ENCODE measurements around the gene NCF4. TPM values are rescaled to one million over a fixed set of nuclear protein-coding genes. Genes with fewer than 3 reads are reported as not detected.

The NCF4 gene
- total RNA-seq, 2 donors from 2014 or later, result not detected

DNA sequence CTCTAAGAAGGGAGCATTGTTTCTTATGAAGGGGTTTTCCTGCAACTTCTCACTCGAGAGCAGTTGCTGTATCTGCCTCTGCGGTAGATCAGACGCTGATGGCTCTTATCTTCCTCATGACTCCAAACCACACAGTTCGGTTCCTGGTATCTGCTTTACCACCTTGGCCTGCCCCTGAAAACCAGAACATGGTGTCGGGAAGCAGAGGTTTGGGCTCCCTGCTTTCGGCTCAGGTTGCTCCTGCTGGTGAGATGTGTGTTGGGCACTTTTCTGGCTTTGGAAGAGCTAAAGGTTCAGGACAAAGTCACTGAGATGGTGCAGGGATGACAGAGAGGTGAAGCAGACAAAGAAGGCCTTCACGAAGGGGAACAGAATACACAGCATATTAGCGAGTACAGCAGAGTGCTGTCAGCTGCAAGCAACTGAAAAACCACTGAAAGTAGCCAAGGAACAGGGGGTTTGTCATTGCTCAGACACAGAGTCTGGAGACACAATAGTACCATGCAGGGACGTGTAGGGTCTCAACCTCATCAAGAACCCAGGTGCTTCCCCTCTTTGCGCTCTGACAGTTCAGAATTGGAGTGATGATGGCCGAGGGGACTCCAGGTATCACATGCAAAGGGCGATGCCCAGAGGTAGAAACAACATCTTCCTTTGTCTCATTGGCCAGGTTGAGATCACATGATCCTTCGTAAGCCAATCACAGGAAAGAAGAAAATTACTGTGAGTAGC lies 40.8 kb downstream of the NCF4 start:
- Histone ChIP-seq H3K27me3 (ENCODE audit: control insufficient read depth, insufficient read depth, low read length, poor library complexity, severe bottlenecking) (no peaks in the 10 kb centered on the region), H3K9ac (ENCODE audit: extremely low read depth, low read length, poor library complexity, severe bottlenecking) (no peak overlapping the region), H3K9me3 (ENCODE audit: control insufficient read depth, low read length) (peaks cover 9% of the 10 kb centered on the region), H3K4me1 (ENCODE audit: control insufficient read depth, insufficient read depth, low read length) (peaks cover 9% of the 10 kb centered on the region), H3K4me3 (ENCODE audit: low read length) (no peak overlapping the region), H3K27ac (ENCODE audit: low read depth, low read length) (no peak overlapping the region), H3K36me3 (ENCODE audit: control insufficient read depth, insufficient read depth, low read length) (no peaks in the 10 kb centered on the region)
- peak overlapping the region; percentile 11 for H3K27ac Mint-ChIP-seq
- WGBS, 2 experiments (ENCODE audit: insufficient coverage in 1 of 2, insufficient read length in 1 of 2), result 90 to 99% methylated on average over 11 to 13 of the region's 13 CpGs
- no peaks in the 10 kb centered on the region for H3K36me3 Mint-ChIP-seq (ENCODE audit: low read depth)
- no peak overlapping the region for H3K4me3 Mint-ChIP-seq
- DNase-seq, result peak; percentile 69
- peaks cover 24% of the 10 kb centered on the region for H3K27me3 Mint-ChIP-seq (ENCODE audit: insufficient read depth)
- H3K4me1 Mint-ChIP-seq, result peaks cover 12% of the 10 kb centered on the region
- peaks cover 21% of the 10 kb centered on the region for H3K9me3 Mint-ChIP-seq
- TF ChIP-seq, protein P1, sequence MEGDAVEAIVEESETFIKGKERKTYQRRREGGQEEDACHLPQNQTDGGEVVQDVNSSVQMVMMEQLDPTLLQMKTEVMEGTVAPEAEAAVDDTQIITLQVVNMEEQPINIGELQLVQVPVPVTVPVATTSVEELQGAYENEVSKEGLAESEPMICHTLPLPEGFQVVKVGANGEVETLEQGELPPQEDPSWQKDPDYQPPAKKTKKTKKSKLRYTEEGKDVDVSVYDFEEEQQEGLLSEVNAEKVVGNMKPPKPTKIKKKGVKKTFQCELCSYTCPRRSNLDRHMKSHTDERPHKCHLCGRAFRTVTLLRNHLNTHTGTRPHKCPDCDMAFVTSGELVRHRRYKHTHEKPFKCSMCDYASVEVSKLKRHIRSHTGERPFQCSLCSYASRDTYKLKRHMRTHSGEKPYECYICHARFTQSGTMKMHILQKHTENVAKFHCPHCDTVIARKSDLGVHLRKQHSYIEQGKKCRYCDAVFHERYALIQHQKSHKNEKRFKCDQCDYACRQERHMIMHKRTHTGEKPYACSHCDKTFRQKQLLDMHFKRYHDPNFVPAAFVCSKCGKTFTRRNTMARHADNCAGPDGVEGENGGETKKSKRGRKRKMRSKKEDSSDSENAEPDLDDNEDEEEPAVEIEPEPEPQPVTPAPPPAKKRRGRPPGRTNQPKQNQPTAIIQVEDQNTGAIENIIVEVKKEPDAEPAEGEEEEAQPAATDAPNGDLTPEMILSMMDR (conservative IDR thresholded peaks at IDR 0.05), result no peak

DNA sequence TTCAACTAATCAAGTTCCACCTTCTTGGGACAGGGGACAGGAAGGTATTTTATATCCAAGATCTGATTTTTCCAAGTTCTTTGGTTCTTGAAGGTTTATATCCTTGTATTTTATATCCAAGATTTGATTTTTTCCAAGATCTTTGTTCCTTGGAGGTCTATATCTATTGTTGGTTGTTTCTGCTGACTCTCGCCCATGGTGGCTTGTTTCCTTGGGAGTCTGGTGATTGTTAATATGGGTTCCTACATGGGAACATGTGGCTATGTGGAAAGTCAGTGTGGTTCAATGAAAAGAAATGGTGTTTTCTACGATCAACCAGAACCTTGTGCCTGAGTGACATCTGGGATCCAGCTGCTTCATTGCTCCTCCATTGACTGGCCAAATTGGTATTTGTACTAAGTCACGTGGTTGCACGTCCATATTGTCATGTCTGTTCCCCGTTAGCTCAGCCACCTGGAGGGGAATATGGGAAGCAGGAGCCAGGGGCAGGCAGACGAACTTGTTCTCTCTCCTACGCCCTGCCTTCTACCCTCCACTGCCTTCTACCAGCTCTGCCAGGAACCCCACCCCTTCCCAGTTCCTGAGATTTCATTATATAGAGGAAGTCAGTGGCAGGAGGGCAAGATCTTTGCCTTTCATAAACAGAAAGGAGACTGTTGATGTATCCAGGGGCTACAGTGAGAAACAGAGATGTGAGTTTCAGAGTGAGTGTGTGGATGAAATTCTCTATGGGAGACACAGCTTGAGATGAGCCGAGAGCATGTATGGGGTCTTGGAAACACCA lies 41.5 kb downstream of the NCF4 start:
- no peak for DNase-seq
- Mint-ChIP-seq H3K4me1 (peaks cover 14% of the 10 kb centered on the region), H3K36me3 (ENCODE audit: low read depth) (no peaks in the 10 kb centered on the region), H3K4me3 (no peak overlapping the region), H3K27ac (no peak overlapping the region), H3K9me3 (peaks cover 16% of the 10 kb centered on the region), H3K27me3 (ENCODE audit: insufficient read depth) (peaks cover 22% of the 10 kb centered on the region)
- Histone ChIP-seq H3K36me3 (ENCODE audit: control insufficient read depth, insufficient read depth, low read length) (no peaks in the 10 kb centered on the region), H3K4me1 (ENCODE audit: control insufficient read depth, insufficient read depth, low read length) (peaks cover 9% of the 10 kb centered on the region), H3K27ac (ENCODE audit: low read depth, low read length) (no peak overlapping the region), H3K9ac (ENCODE audit: extremely low read depth, low read length, poor library complexity, severe bottlenecking) (no peak overlapping the region), H3K27me3 (ENCODE audit: control insufficient read depth, insufficient read depth, low read length, poor library complexity, severe bottlenecking) (no peaks in the 10 kb centered on the region), H3K9me3 (ENCODE audit: control insufficient read depth, low read length) (peaks cover 9% of the 10 kb centered on the region), H3K4me3 (ENCODE audit: low read length) (no peak overlapping the region)
- TF ChIP-seq, protein P1 (conservative IDR thresholded peaks at IDR 0.05), result no peak
- 93 to 98% methylated on average over 5 to 6 of the region's 8 CpGs for WGBS, 2 experiments (ENCODE audit: insufficient coverage in 1 of 2, insufficient read length in 1 of 2)

DNA sequence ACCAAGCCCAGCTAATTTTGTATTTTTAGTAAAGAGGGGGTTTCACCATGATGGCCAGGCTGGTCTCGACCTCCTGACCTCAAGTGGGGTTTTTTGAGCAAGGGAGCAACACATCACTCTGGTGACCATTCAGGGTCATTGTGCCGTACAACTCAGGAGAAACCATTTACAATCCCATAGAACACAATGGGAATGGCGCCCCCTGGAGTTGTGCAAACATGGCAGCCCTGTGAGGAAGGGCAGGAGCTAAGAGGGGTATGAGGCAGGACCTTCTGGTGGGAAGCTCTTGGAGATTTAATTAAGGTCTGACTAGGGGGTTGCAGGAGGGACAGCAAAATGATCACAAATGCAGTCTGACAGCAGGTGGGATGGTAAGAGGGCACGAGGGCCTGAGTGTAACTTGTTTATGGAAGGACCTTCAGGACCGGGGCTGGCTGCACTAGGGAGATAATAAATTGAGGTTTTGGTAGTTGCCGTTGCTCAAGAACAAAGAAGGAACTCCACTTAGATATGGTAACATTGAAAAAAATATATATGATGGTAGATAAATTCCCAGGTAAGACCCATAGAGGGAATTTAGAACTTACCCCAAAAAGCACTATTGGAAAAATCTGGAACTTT lies 43.6 kb downstream of the NCF4 start:
- H3K27ac ChIP-seq (ENCODE audit: low read depth, low read length), result no peak overlapping the region
- Mint-ChIP-seq H3K27ac (no peak overlapping the region), H3K9me3 (peaks cover 16% of the 10 kb centered on the region), H3K36me3 (ENCODE audit: low read depth) (no peaks in the 10 kb centered on the region), H3K27me3 (ENCODE audit: insufficient read depth) (peaks cover 21% of the 10 kb centered on the region), H3K4me3 (no peak overlapping the region), H3K4me1 (peaks cover 21% of the 10 kb centered on the region)
- TF ChIP-seq, protein P1 (conservative IDR thresholded peaks at IDR 0.05), result peak; percentile 57
- peaks cover 9% of the 10 kb centered on the region for H3K4me1 ChIP-seq (ENCODE audit: control insufficient read depth, insufficient read depth, low read length)
- DNase-seq, result no peak
- no peak overlapping the region for H3K9ac ChIP-seq (ENCODE audit: extremely low read depth, low read length, poor library complexity, severe bottlenecking)
- peaks cover 9% of the 10 kb centered on the region for H3K9me3 ChIP-seq (ENCODE audit: control insufficient read depth, low read length)
- 85 to 94% methylated on average over 3 to 6 of the region's 6 CpGs for WGBS, 2 experiments (ENCODE audit: insufficient coverage in 1 of 2, insufficient read length in 1 of 2)
- no peaks in the 10 kb centered on the region for H3K27me3 ChIP-seq (ENCODE audit: control insufficient read depth, insufficient read depth, low read length, poor library complexity, severe bottlenecking)
- no peak overlapping the region for H3K4me3 ChIP-seq (ENCODE audit: low read length)
- no peaks in the 10 kb centered on the region for H3K36me3 ChIP-seq (ENCODE audit: control insufficient read depth, insufficient read depth, low read length)

Measured in endodermal cell (in vitro differentiated cells).